ENCODE data around the gene GNPDA2. TPM values are rescaled to one million over a fixed set of nuclear protein-coding genes. Genes with fewer than 3 reads are reported as not detected.
A peak's percentile ranks its signal among the peaks of the same experiment; 100 is the strongest.

Gene GNPDA2
- total and polyA plus RNA-seq, 8 donors = 2.6 to 10.1 (median 4.4) TPM

GRCh38 chr4:44670506-44671199 is 55.7 kb downstream of the GNPDA2 start:
- Histone ChIP-seq H3K27me3 (no peaks in the 10 kb centered on the region), H3K9me3 (no peaks in the 10 kb centered on the region), H3K27ac (no peak overlapping the region), H3K4me3 (no peak overlapping the region), H3K36me3 (no peaks in the 10 kb centered on the region), H3K4me1 (no peaks in the 10 kb centered on the region)
- no peak for TF ChIP-seq CTCF (IDR thresholded peaks at IDR 0.05)
- no peak for DNase-seq
- no peak for FAIRE-seq
- WGBS, 2 donors = 64 to 69% methylated on average over 4 of the region's 4 CpGs
- ATAC-seq = no peak
- intact Hi-C loops (cut with DNase I) = no loop called here

- Histone ChIP-seq H3K9me3 (no peaks in the 10 kb centered on the region), H3K27me3 (no peaks in the 10 kb centered on the region), H3K36me3 (no peaks in the 10 kb centered on the region), H3K4me1 (no peaks in the 10 kb centered on the region), H3K27ac (no peak overlapping the region), H3K4me3 (no peak overlapping the region)
- WGBS, 2 donors = 30 to 34% methylated on average over 2 of the region's 2 CpGs
- no peak for TF ChIP-seq CTCF (IDR thresholded peaks at IDR 0.05)
- no peak for FAIRE-seq
- DNase-seq = no peak
- intact Hi-C loops (cut with DNase I) = no loop called here
- no peak for ATAC-seq
These were observed 57.8 kb downstream of the GNPDA2 start for GRCh38 chr4:44668526-44668925.

GRCh38 chr4:44663539-44664263 is 62.7 kb downstream of the GNPDA2 start:
- Histone ChIP-seq H3K4me1 (no peaks in the 10 kb centered on the region), H3K27ac (no peak overlapping the region), H3K9me3 (no peaks in the 10 kb centered on the region), H3K4me3 (no peak overlapping the region), H3K27me3 (no peaks in the 10 kb centered on the region), H3K36me3 (no peaks in the 10 kb centered on the region)
- peak in 1 of 6 donors; percentile 36 for DNase-seq
- no peak for FAIRE-seq
- intact Hi-C loops (cut with DNase I) = no loop called here
- 81 to 91% methylated on average over 20 of the region's 20 CpGs for WGBS, 2 donors
- no peak for ATAC-seq
- no peak for TF ChIP-seq CTCF (IDR thresholded peaks at IDR 0.05)

GRCh38 chr4:44662623-44663005 is 63.7 kb downstream of the GNPDA2 start:
- no peak for DNase-seq
- no peak for ATAC-seq
- TF ChIP-seq CTCF (IDR thresholded peaks at IDR 0.05) = no peak
- H3K27ac ChIP-seq = no peak overlapping the region
- no peak for FAIRE-seq
- no peaks in the 10 kb centered on the region for H3K4me1 ChIP-seq
- intact Hi-C loops (cut with DNase I) = no loop called here
- 27 to 41% methylated on average over 2 of the region's 2 CpGs for whole genome bisulfite sequencing, 2 donors
- no peaks in the 10 kb centered on the region for H3K9me3 ChIP-seq
- no peaks in the 10 kb centered on the region for H3K27me3 ChIP-seq
- H3K36me3 ChIP-seq = no peaks in the 10 kb centered on the region
- H3K4me3 ChIP-seq = no peak overlapping the region
